ENCODE results near the gene GALNT6. TPM values are rescaled to one million over a fixed set of nuclear protein-coding genes. Genes with fewer than 3 reads are reported as not detected.

The GALNT6 gene
- total RNA-seq, 1 experiment from 2014 or later: 190 TPM

DNA sequence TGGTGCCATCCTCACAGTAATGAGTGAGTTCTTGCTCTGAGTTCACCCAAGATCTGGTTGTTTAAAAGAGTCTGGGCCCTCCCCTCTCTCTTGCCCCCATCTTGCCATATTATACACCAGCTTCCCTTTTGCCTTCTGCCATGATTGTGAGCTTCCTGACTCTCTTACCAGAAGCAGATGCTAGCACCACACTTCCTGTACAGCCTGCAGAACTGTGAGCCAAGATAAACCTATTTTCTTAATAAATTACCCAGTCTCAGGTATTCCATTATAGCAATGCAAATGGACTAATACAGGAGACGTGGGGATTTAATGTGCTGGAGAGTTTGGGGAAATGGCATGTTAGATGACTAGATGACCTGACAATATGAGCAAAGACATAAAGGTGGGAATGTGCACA is 46.2 kb upstream of the GALNT6 start:
- TF ChIP-seq, protein P1, sequence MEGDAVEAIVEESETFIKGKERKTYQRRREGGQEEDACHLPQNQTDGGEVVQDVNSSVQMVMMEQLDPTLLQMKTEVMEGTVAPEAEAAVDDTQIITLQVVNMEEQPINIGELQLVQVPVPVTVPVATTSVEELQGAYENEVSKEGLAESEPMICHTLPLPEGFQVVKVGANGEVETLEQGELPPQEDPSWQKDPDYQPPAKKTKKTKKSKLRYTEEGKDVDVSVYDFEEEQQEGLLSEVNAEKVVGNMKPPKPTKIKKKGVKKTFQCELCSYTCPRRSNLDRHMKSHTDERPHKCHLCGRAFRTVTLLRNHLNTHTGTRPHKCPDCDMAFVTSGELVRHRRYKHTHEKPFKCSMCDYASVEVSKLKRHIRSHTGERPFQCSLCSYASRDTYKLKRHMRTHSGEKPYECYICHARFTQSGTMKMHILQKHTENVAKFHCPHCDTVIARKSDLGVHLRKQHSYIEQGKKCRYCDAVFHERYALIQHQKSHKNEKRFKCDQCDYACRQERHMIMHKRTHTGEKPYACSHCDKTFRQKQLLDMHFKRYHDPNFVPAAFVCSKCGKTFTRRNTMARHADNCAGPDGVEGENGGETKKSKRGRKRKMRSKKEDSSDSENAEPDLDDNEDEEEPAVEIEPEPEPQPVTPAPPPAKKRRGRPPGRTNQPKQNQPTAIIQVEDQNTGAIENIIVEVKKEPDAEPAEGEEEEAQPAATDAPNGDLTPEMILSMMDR (IDR thresholded peaks at IDR 0.05; ENCODE audit: insufficient read depth in 1 of 2, low read depth in 1 of 2, low read length in 1 of 2, severe bottlenecking in 1 of 2, unreplicated experiment in 1 of 2): no peak
- no peaks in the 10 kb centered on the region for H3K9me3 Mint-ChIP-seq (ENCODE audit: unreplicated experiment)
- H3K4me3 Mint-ChIP-seq (ENCODE audit: unreplicated experiment): no peak overlapping the region
- BruUV-seq (replicated peaks): no TSS peak
- H3K4me3 ChIP-seq (ENCODE audit: low read depth, low read length): no peak overlapping the region
- H3K27me3 Mint-ChIP-seq (ENCODE audit: insufficient read depth, unreplicated experiment): no peaks in the 10 kb centered on the region
- H3K4me1 Mint-ChIP-seq (ENCODE audit: low read depth, unreplicated experiment): peaks cover 32% of the 10 kb centered on the region
- no peaks in the 10 kb centered on the region for H3K9me3 ChIP-seq
- no peak for DNase-seq
- H3K27me3 ChIP-seq (replicated peaks; ENCODE audit: control insufficient read depth, insufficient read depth, low read length): no peaks in the 10 kb centered on the region
- ChIA-PET POLR2A (no interaction called here), CTCF (no interaction called here)
- peaks cover 49% of the 10 kb centered on the region for H3K4me1 ChIP-seq
- intact Hi-C loops (cut with micrococcal nuclease; ENCODE audit: unreplicated experiment): no loop called here
- H3K36me3 Mint-ChIP-seq (ENCODE audit: insufficient read depth, unreplicated experiment): peaks cover 7% of the 10 kb centered on the region
- no peaks in the 10 kb centered on the region for H3K36me3 ChIP-seq (ENCODE audit: control insufficient read depth, insufficient read depth, low read length)
- H3K27ac Mint-ChIP-seq (ENCODE audit: unreplicated experiment): no peak overlapping the region

DNA sequence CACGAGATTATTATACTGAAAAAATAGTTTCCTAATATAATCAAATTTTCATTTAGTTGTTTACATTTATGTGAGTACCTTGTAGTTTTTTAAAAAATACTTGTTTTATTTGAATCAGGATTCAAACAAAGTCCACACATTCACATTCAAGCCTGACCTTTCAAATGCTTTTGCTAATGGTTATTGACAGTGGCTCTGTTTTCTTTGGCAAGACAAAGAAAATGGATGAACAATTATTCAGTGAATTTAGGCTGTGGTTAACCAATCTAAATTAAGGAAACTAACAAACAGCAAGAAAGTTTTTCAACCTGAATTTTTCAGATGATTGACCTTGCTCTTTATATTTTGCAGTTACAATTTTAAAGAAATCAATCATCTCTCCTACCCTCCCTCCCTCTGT is 43.1 kb upstream of the GALNT6 start:
- TF ChIP-seq, protein P1 (IDR thresholded peaks at IDR 0.05; ENCODE audit: insufficient read depth in 1 of 2, low read depth in 1 of 2, low read length in 1 of 2, severe bottlenecking in 1 of 2, unreplicated experiment in 1 of 2): no peak
- CTCF ChIA-PET: no interaction called here
- Mint-ChIP-seq H3K27ac (ENCODE audit: unreplicated experiment) (no peak overlapping the region), H3K9me3 (ENCODE audit: unreplicated experiment) (peaks cover 8% of the 10 kb centered on the region), H3K27me3 (ENCODE audit: insufficient read depth, unreplicated experiment) (no peaks in the 10 kb centered on the region), H3K4me1 (ENCODE audit: low read depth, unreplicated experiment) (peaks cover 26% of the 10 kb centered on the region), H3K4me3 (ENCODE audit: unreplicated experiment) (no peak overlapping the region), H3K36me3 (ENCODE audit: insufficient read depth, unreplicated experiment) (peaks cover 14% of the 10 kb centered on the region)
- Histone ChIP-seq H3K27me3 (replicated peaks; ENCODE audit: control insufficient read depth, insufficient read depth, low read length) (no peaks in the 10 kb centered on the region), H3K4me3 (ENCODE audit: low read depth, low read length) (no peak overlapping the region), H3K36me3 (ENCODE audit: control insufficient read depth, insufficient read depth, low read length) (no peaks in the 10 kb centered on the region), H3K9me3 (no peaks in the 10 kb centered on the region), H3K4me1 (peaks cover 50% of the 10 kb centered on the region)
- POLR2A ChIA-PET: no interaction called here
- BruUV-seq (replicated peaks): no TSS peak
- intact Hi-C loops (cut with micrococcal nuclease; ENCODE audit: unreplicated experiment): no loop called here
- no peak for DNase-seq

- no peaks in the 10 kb centered on the region for H3K9me3 ChIP-seq
- DNase-seq: no peak
- ChIA-PET CTCF (no interaction called here), POLR2A (no interaction called here)
- peaks cover 42% of the 10 kb centered on the region for H3K4me1 ChIP-seq
- Mint-ChIP-seq H3K4me1 (ENCODE audit: low read depth, unreplicated experiment) (peaks cover 33% of the 10 kb centered on the region), H3K4me3 (ENCODE audit: unreplicated experiment) (no peak overlapping the region), H3K27ac (ENCODE audit: unreplicated experiment) (no peak overlapping the region), H3K9me3 (ENCODE audit: unreplicated experiment) (peaks cover 8% of the 10 kb centered on the region), H3K36me3 (ENCODE audit: insufficient read depth, unreplicated experiment) (peaks cover 11% of the 10 kb centered on the region), H3K27me3 (ENCODE audit: insufficient read depth, unreplicated experiment) (no peaks in the 10 kb centered on the region)
- TF ChIP-seq, protein P1 (IDR thresholded peaks at IDR 0.05; ENCODE audit: insufficient read depth in 1 of 2, low read depth in 1 of 2, low read length in 1 of 2, severe bottlenecking in 1 of 2, unreplicated experiment in 1 of 2): no peak
- BruUV-seq (replicated peaks): no TSS peak
- H3K4me3 ChIP-seq (ENCODE audit: low read depth, low read length): no peak overlapping the region
- no peaks in the 10 kb centered on the region for H3K27me3 ChIP-seq (replicated peaks; ENCODE audit: control insufficient read depth, insufficient read depth, low read length)
- H3K36me3 ChIP-seq (ENCODE audit: control insufficient read depth, insufficient read depth, low read length): no peaks in the 10 kb centered on the region
- intact Hi-C loops (cut with micrococcal nuclease; ENCODE audit: unreplicated experiment): no loop called here
Observed at GRCh38 chr12:51432921-51433320, 41.7 kb upstream of the GALNT6 start.
